Measurements from ENCODE around the gene GCK. TPM values are rescaled to one million over a fixed set of nuclear protein-coding genes. Genes with fewer than 3 reads are reported as not detected.
"Not testable (repeated sequence)": the region's sequence is repeated elsewhere in the genome, so short reads cannot be mapped to it uniquely, and the experiment has no call there.

The GCK gene
- total RNA-seq, 1 experiment from 2014 or later, result not detected

DNA sequence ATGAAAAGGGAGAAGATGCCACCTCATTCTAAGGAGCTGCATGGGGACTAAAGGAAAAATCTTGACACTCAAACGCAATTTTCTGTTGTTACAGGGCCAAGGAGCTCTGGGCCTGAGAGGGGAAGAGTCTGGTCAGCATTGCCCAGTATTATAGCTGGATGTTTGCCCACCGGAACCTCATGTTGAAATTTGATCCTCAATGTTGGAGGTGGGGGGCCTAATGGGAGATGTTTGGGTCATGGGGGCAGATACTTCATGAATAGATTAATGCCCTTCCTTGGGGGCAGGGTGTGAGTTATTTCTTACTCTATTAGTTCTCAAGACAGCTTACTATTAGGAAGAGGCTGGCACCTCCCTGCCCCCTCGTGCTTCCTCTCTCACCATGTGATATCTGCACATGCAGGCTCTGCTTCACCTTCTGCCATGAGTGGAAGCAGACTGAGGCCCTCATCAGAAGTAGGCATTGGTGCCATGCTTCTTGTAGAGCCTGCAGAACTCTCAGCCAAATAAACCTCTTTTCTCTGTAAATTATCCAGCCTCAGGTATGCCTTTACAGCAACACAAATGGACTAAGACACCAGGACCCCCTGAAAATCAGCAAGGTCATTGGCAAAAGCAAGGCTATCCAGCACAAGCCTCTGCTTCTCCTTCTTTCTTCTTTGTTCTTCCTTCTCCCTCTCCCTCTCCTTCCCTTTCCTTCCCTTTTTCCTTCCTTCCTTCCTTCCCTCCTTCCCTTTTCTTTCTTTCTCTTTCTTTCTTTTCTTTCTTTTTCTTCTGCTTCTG lies 15.1 kb downstream of the GCK start:
- Histone ChIP-seq H3K27ac (ENCODE audit: low read length) (no peak overlapping the region), H4K20me1 (ENCODE audit: low read length) (no peaks in the 10 kb centered on the region), H3K79me2 (ENCODE audit: low read length) (no peaks in the 10 kb centered on the region), H3K27me3 (ENCODE audit: low read length) (no peaks in the 10 kb centered on the region), H3K9me2 (replicated peaks; ENCODE audit: low read length) (no peaks in the 10 kb centered on the region), H3K9me3 (ENCODE audit: low read length) (no peaks in the 10 kb centered on the region), H3K4me3 (ENCODE audit: low read length) (no peak overlapping the region), H3K4me2 (ENCODE audit: low read length) (no peak overlapping the region), H2AFZ (ENCODE audit: low read length) (no peak overlapping the region), H3F3A (ENCODE audit: low read length, unreplicated experiment) (no peaks in the 10 kb centered on the region), H3K4me1 (ENCODE audit: insufficient read depth, low read length) (peaks cover 11% of the 10 kb centered on the region), H3K9ac (ENCODE audit: low read length) (no peak overlapping the region), H3K36me3 (ENCODE audit: low read depth, low read length) (no peaks in the 10 kb centered on the region)
- ChIA-PET CTCF (no interaction called here), POLR2A (ENCODE audit: unreplicated experiment) (no interaction called here)
- ATAC-seq (no peak), DNase-seq (no peak)
- intact Hi-C loops (cut with micrococcal nuclease), result no loop called here
- TF ChIP-seq, protein P1, sequence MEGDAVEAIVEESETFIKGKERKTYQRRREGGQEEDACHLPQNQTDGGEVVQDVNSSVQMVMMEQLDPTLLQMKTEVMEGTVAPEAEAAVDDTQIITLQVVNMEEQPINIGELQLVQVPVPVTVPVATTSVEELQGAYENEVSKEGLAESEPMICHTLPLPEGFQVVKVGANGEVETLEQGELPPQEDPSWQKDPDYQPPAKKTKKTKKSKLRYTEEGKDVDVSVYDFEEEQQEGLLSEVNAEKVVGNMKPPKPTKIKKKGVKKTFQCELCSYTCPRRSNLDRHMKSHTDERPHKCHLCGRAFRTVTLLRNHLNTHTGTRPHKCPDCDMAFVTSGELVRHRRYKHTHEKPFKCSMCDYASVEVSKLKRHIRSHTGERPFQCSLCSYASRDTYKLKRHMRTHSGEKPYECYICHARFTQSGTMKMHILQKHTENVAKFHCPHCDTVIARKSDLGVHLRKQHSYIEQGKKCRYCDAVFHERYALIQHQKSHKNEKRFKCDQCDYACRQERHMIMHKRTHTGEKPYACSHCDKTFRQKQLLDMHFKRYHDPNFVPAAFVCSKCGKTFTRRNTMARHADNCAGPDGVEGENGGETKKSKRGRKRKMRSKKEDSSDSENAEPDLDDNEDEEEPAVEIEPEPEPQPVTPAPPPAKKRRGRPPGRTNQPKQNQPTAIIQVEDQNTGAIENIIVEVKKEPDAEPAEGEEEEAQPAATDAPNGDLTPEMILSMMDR (conservative IDR thresholded peaks at IDR 0.05; ENCODE audit: low read depth, low read length), result no peak
- TF ChIP-seq EZH2phosphoT487 (IDR thresholded peaks at IDR 0.05; ENCODE audit: borderline replicate concordance, low read length), result no peak
- no peak for TF ChIP-seq EZH2 (IDR thresholded peaks at IDR 0.05; ENCODE audit: low read length, unreplicated experiment)
- BruUV-seq (replicated peaks), result no TSS peak

DNA sequence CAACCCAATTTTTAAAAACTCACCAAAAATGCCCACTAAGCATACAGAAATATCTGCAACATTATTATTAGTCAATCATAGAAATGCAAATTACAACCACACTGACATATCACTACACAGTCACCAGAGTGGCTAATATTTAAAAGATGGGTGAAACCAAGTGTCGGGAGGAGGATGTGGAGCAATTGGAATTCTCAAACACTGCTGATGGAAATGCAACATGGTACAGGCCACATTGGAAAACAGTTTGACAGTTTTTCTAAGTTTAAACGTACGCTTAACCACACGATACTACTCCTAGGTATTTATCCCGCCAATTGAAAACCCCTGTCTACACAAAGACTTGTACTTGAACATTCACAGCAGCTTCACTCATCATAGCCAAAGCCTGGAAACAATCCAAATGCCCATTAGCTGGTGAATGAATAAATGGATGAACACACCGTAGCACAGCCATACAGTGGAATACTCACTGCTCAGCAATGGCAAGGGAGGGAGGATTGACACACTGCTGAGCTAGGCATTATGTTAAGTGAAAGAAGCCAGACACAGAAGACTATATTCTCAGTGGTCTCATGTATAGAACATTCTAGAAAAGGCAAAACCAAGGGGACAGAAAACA lies 16.3 kb downstream of the GCK start:
- H3F3A ChIP-seq (ENCODE audit: low read length, unreplicated experiment), result no peaks in the 10 kb centered on the region
- H3K4me1 ChIP-seq (ENCODE audit: insufficient read depth, low read length), result peaks cover 8% of the 10 kb centered on the region
- H4K20me1 ChIP-seq (ENCODE audit: low read length), result no peaks in the 10 kb centered on the region
- H3K9me2 ChIP-seq (replicated peaks; ENCODE audit: low read length), result no peaks in the 10 kb centered on the region
- no peak overlapping the region for H3K9ac ChIP-seq (ENCODE audit: low read length)
- POLR2A ChIA-PET (ENCODE audit: unreplicated experiment), result no interaction called here
- TF ChIP-seq, protein P1 (conservative IDR thresholded peaks at IDR 0.05; ENCODE audit: low read depth, low read length), result no peak
- TF ChIP-seq EZH2phosphoT487 (IDR thresholded peaks at IDR 0.05; ENCODE audit: borderline replicate concordance, low read length) (no peak), EZH2 (IDR thresholded peaks at IDR 0.05; ENCODE audit: low read length, unreplicated experiment) (no peak)
- no peak overlapping the region for H3K4me2 ChIP-seq (ENCODE audit: low read length)
- CTCF ChIA-PET, result no interaction called here
- DNase-seq, result no peak
- no peak overlapping the region for H3K4me3 ChIP-seq (ENCODE audit: low read length)
- no peaks in the 10 kb centered on the region for H3K27me3 ChIP-seq (ENCODE audit: low read length)
- ATAC-seq, result no peak
- H3K9me3 ChIP-seq (ENCODE audit: low read length), result no peaks in the 10 kb centered on the region
- no peak overlapping the region for H2AFZ ChIP-seq (ENCODE audit: low read length)
- no TSS peak for BruUV-seq (replicated peaks)
- intact Hi-C loops (cut with micrococcal nuclease), result no loop called here
- no peak overlapping the region for H3K27ac ChIP-seq (ENCODE audit: low read length)
- H3K36me3 ChIP-seq (ENCODE audit: low read depth, low read length), result no peaks in the 10 kb centered on the region
- no peaks in the 10 kb centered on the region for H3K79me2 ChIP-seq (ENCODE audit: low read length)

DNA sequence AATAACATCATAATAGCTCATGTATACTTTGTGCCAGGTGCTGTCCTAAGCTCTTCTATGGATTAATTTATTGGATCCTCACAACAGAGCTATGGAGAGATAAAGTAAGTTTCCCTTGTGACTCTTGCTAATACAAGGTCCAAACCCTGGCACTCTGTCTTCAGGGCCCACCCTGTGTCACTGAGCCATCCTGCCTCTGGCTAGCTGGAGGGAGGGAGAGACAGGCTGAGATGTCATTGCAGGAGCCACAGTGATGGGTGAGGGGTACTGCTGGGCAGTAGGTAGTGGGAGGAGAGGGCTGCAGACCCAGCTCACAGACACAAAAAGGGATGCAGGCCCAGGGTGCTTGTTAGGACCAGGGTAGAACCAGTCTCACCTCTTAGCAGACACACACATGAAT lies 16.9 kb downstream of the GCK start:
- Histone ChIP-seq H3K4me1 (ENCODE audit: insufficient read depth, low read length) (peaks cover 3% of the 10 kb centered on the region), H3K27me3 (ENCODE audit: low read length) (no peaks in the 10 kb centered on the region), H3K9ac (ENCODE audit: low read length) (no peak overlapping the region), H3K9me2 (replicated peaks; ENCODE audit: low read length) (no peaks in the 10 kb centered on the region), H3K4me3 (ENCODE audit: low read length) (no peak overlapping the region), H2AFZ (ENCODE audit: low read length) (no peak overlapping the region), H3K4me2 (ENCODE audit: low read length) (no peak overlapping the region), H3K9me3 (ENCODE audit: low read length) (no peaks in the 10 kb centered on the region), H3K27ac (ENCODE audit: low read length) (no peak overlapping the region), H4K20me1 (ENCODE audit: low read length) (no peaks in the 10 kb centered on the region), H3F3A (ENCODE audit: low read length, unreplicated experiment) (no peaks in the 10 kb centered on the region), H3K79me2 (ENCODE audit: low read length) (no peaks in the 10 kb centered on the region), H3K36me3 (ENCODE audit: low read depth, low read length) (no peaks in the 10 kb centered on the region)
- no TSS peak for BruUV-seq (replicated peaks)
- CTCF ChIA-PET, result no interaction called here
- POLR2A ChIA-PET (ENCODE audit: unreplicated experiment), result no interaction called here
- intact Hi-C loops (cut with micrococcal nuclease), result no loop called here
- TF ChIP-seq EZH2 (IDR thresholded peaks at IDR 0.05; ENCODE audit: low read length, unreplicated experiment) (no peak), EZH2phosphoT487 (IDR thresholded peaks at IDR 0.05; ENCODE audit: borderline replicate concordance, low read length) (no peak)
- TF ChIP-seq, protein P1 (conservative IDR thresholded peaks at IDR 0.05; ENCODE audit: low read depth, low read length), result no peak
- ATAC-seq (no peak), DNase-seq (no peak)

DNA sequence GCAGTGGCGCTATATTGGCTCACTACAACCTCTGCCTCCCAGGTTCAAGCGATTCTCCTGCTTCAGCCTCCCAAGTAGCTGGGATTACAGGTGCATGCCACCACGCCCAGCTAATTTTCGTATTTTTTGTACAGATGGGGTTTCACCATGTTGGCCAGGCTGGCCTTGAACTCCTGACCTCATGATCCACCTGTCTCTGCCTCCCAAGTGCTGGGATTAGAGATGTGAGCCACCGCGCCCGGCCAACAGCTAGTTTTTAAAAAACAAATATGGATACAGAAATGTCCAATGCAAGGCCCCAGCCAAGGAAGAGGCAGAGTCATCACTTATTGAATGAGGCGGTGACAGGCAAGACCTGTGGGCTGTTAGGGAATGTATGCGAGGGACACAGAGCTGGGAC lies 17.3 kb downstream of the GCK start:
- POLR2A ChIA-PET (ENCODE audit: unreplicated experiment); H3K4me1 ChIP-seq (ENCODE audit: insufficient read depth, low read length); ATAC-seq; H3K79me2 ChIP-seq (ENCODE audit: low read length); H3K4me3 ChIP-seq (ENCODE audit: low read length); H3F3A ChIP-seq (ENCODE audit: low read length, unreplicated experiment); H2AFZ ChIP-seq (ENCODE audit: low read length); H3K4me2 ChIP-seq (ENCODE audit: low read length); H3K27ac ChIP-seq (ENCODE audit: low read length); CTCF ChIA-PET; intact Hi-C loops (cut with micrococcal nuclease); H3K27me3 ChIP-seq (ENCODE audit: low read length); H4K20me1 ChIP-seq (ENCODE audit: low read length); H3K9me3 ChIP-seq (ENCODE audit: low read length); H3K36me3 ChIP-seq (ENCODE audit: low read depth, low read length); H3K9me2 ChIP-seq (replicated peaks; ENCODE audit: low read length); BruUV-seq (replicated peaks); DNase-seq; H3K9ac ChIP-seq (ENCODE audit: low read length): not testable (repeated sequence)
